Effector memory CD8-positive, alpha-beta T cell (primary cell): ENCODE data around the gene MTIF3.
A peak's percentile ranks its signal among the peaks of the same experiment; 100 is the strongest.

Experiments used
- ATAC-seq: fragments of 150-1000 bp; cut with Tn5 transposase; replicated peaks from 2 replicates; pipeline ENCODE4 v1.10.0; 2021; ENCODE audit warnings: mild to moderate bottlenecking, moderate library complexity
- DNase-seq, 3 experiments: peaks; one replicate each; pipeline ENCODE4 v3.0.0; 2021
- H3K27ac Mint-ChIP-seq, 2 donors: one replicate each; pipeline ENCODE4 v1.8.0; 2022; ENCODE audit warnings: mild to moderate bottlenecking in 2 of 2, mixed read lengths in 2 of 2, moderate library complexity in 2 of 2
- H3K27me3 Mint-ChIP-seq, 2 donors: one replicate each; pipeline ENCODE4 v1.8.0; 2022; ENCODE audit warnings: mixed read lengths in 2 of 2
- H3K36me3 Mint-ChIP-seq: one replicate; pipeline ENCODE4 v1.8.0; 2022; ENCODE audit warnings: mild to moderate bottlenecking, moderate library complexity, mixed read lengths; ENCODE audit not compliant: insufficient read depth
- H3K4me1 Mint-ChIP-seq, 2 donors: one replicate each; pipeline ENCODE4 v1.8.0; 2022; ENCODE audit warnings: low read depth in 2 of 2, mixed read lengths in 2 of 2
- H3K4me3 Mint-ChIP-seq, 2 donors: one replicate each; pipeline ENCODE4 v1.8.0; 2022; ENCODE audit warnings: mild to moderate bottlenecking in 2 of 2, mixed read lengths in 2 of 2, moderate library complexity in 2 of 2
- H3K9me3 Mint-ChIP-seq, 2 donors: one replicate each; pipeline ENCODE4 v1.8.0; 2022; ENCODE audit warnings: mixed read lengths in 2 of 2

MTIF3 gene

DNA sequence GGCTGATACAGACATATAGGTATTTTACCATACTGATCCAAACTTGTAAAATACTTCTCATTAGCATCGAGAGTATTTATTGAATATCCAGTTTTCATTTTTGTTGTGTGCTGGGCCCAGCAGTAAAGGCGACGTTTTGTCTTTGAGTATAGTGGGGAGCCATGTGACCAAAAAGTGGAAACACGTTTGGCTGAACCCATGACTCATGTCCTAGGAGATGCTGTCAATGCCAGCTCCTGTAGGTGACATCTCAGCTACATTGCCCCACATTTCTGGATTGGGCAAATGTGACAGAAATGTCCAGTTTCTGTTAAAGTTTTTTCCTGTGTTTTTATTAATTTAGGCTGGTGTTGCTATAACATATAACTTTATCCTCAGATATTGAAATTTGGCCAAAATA is 52.0 kb downstream of the MTIF3 start:
- Mint-ChIP-seq H3K4me3 (no peak overlapping the region), H3K27ac (no peak overlapping the region), H3K4me1 (no peaks in the 10 kb centered on the region), H3K36me3 (peaks cover 5% of the 10 kb centered on the region), H3K9me3 (no peaks in the 10 kb centered on the region), H3K27me3 (peaks cover 14 to 16% of the 10 kb centered on the region in 2 donors)
- DNase-seq (no peak), ATAC-seq (no peak)

DNA sequence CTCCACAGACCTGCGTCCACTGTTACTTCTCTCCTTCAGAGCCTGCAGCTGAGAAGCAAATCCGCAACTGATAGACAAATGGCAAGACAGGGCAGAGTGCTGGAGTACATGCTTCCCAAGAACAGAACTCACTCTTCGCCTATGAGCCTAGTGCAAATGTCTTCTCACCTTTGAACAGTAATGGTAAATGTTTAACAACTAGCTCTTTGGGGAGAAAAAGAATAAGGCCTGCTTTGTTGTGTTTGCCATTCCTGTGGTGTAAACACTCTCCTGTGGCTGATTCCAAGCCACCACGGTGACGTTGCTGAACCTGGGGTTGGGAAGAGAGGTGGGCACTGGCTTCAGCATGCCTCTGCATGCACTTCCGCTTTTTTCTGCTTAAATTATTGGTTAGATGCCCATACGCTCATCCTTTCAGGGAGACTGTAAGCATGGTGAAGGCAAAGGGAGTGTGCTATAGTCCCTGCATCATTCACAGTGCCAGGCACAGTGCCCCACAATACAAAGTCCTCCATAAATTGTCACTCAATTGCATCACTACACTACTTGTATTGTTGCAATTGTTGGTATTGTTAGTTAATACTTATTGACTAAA is 54.0 kb downstream of the MTIF3 start:
- Mint-ChIP-seq H3K27me3 (peaks cover 14 to 16% of the 10 kb centered on the region in 2 donors), H3K4me3 (no peak overlapping the region), H3K27ac (no peak overlapping the region), H3K4me1 (no peaks in the 10 kb centered on the region), H3K9me3 (no peaks in the 10 kb centered on the region), H3K36me3 (peaks cover 5% of the 10 kb centered on the region)
- ATAC-seq: no peak
- DNase-seq: no peak

DNA sequence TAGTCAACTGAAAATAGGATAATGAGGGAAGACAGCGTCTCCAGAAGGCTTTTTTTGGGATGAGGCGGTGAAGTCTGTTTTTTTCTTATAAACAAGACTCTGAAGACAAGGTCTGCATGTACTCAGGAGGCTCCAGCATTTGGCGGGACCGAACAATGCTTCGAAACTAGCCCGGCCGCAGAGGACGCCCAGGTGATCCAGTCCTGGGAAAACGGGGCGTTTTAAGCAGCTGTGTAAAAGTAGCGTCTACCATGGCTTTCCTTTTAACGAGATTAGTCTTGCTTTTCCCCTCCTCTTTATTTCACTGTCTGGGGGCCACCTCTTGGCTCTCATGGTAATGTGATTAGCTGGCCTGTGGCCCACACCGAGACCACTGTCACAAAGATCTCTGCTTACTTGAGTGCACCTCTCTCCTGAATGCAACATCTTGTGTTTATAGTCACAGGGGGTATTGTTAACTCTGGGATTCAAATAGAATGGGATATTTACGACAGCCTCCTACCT is 55.3 kb downstream of the MTIF3 start:
- no peak overlapping the region for H3K4me3 Mint-ChIP-seq
- H3K36me3 Mint-ChIP-seq: peaks cover 5% of the 10 kb centered on the region
- DNase-seq (no peak), ATAC-seq (no peak)
- H3K4me1 Mint-ChIP-seq: no peaks in the 10 kb centered on the region
- no peak overlapping the region for H3K27ac Mint-ChIP-seq
- H3K27me3 Mint-ChIP-seq: peaks cover 14 to 16% of the 10 kb centered on the region in 2 donors
- H3K9me3 Mint-ChIP-seq: no peaks in the 10 kb centered on the region

GRCh38 chr13:27393101-27393500 is 57.3 kb downstream of the MTIF3 start:
- no peak for ATAC-seq
- Mint-ChIP-seq H3K4me3 (no peak overlapping the region), H3K9me3 (no peaks in the 10 kb centered on the region), H3K27me3 (peaks cover 11 to 16% of the 10 kb centered on the region in 2 donors), H3K27ac (no peak overlapping the region), H3K36me3 (peaks cover 3% of the 10 kb centered on the region), H3K4me1 (no peaks in the 10 kb centered on the region)
- no peak for DNase-seq

DNA sequence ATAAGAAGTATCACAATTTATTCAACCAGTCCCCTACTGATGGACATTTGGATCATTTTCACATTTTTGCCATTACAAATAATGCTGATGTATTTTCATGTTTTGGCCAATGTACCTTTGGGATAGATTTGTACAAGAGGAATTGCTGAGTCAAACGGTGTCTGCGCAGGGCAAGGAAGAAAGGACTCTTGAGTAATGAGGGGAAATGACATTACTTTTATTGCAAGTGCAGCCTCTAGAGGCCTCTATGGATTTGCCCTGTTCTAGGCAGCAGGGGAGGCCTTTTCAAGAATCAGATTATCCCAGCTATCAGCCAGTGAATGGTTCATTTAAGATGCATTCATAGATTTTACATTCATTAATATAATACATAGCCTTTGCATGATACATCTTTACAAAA is 58.9 kb downstream of the MTIF3 start:
- Mint-ChIP-seq H3K4me3 (no peak overlapping the region), H3K36me3 (no peaks in the 10 kb centered on the region), H3K9me3 (no peaks in the 10 kb centered on the region), H3K27me3 (peaks cover 6 to 16% of the 10 kb centered on the region in 2 donors), H3K4me1 (no peaks in the 10 kb centered on the region), H3K27ac (no peak overlapping the region)
- DNase-seq (no peak), ATAC-seq (no peak)

DNA sequence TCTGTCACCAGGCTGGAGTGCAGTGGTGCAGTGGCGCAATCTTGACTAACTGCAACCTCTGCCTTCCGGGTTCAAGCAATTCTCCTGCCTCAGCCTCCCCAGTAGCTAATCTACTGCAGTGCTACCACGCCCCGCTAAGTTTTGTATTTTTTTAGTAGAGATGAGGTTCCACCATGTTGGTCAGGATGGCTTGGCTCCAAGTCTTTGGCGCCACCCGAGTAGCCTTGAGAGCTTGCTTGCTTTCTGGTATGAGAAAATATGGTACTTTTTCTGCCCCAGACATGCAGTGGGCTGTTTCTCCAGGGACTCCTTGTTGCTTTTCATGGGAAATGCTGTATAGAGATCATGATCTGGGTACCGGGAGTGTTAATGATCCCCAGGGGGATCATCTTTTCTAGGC is 60.5 kb downstream of the MTIF3 start:
- peaks cover 4 to 14% of the 10 kb centered on the region in 2 donors for H3K27me3 Mint-ChIP-seq
- H3K4me1 Mint-ChIP-seq: no peaks in the 10 kb centered on the region
- no peaks in the 10 kb centered on the region for H3K36me3 Mint-ChIP-seq
- DNase-seq (no peak), ATAC-seq (no peak)
- no peaks in the 10 kb centered on the region for H3K9me3 Mint-ChIP-seq
- no peak overlapping the region for H3K27ac Mint-ChIP-seq
- no peak overlapping the region for H3K4me3 Mint-ChIP-seq

- DNase-seq: no peak
- Mint-ChIP-seq H3K9me3 (no peaks in the 10 kb centered on the region), H3K27me3 (peaks cover 3 to 14% of the 10 kb centered on the region in 2 donors), H3K4me1 (no peaks in the 10 kb centered on the region), H3K27ac (peak overlapping the region in 1 of 2 donors; percentile 4), H3K4me3 (no peak overlapping the region), H3K36me3 (no peaks in the 10 kb centered on the region)
- no peak for ATAC-seq
Measured at GRCh38 chr13:27388241-27388640, 62.1 kb downstream of the MTIF3 start.
